Endothelial cell (in vitro differentiated cells): Measurements from ENCODE around the gene GNG3. TPM values are rescaled to one million over a fixed set of nuclear protein-coding genes. Genes with fewer than 3 reads are reported as not detected.
A peak's percentile ranks its signal among the peaks of the same experiment; 100 is the strongest.

Experiments used
- DNase-seq: peaks from one replicate; pipeline ENCODE4 v3.0.0; 2021; ENCODE audit warnings: low spot score
- H3K27ac Mint-ChIP-seq: one replicate; pipeline ENCODE4 v1.8.0; 2021; ENCODE audit warnings: mixed read lengths, inconsistent platforms; ENCODE audit not compliant: unreplicated experiment
- H3K27me3 Mint-ChIP-seq: one replicate; pipeline ENCODE4 v1.8.0; 2021; ENCODE audit warnings: mild to moderate bottlenecking, moderate library complexity, mixed read lengths, inconsistent platforms; ENCODE audit not compliant: unreplicated experiment
- H3K36me3 Mint-ChIP-seq: one replicate; pipeline ENCODE4 v1.8.0; 2021; ENCODE audit warnings: mild to moderate bottlenecking, low read depth, mixed read lengths, inconsistent platforms; ENCODE audit not compliant: unreplicated experiment
- H3K4me1 Mint-ChIP-seq: one replicate; pipeline ENCODE4 v1.8.0; 2021; ENCODE audit warnings: mild to moderate bottlenecking, mixed read lengths, inconsistent platforms; ENCODE audit not compliant: unreplicated experiment
- H3K4me3 Mint-ChIP-seq: one replicate; pipeline ENCODE4 v1.8.0; 2021; ENCODE audit warnings: mild to moderate bottlenecking, mixed read lengths, inconsistent platforms; ENCODE audit not compliant: unreplicated experiment
- H3K9me3 Mint-ChIP-seq: one replicate; pipeline ENCODE4 v1.8.0; 2021; ENCODE audit warnings: mixed read lengths, inconsistent platforms; ENCODE audit not compliant: unreplicated experiment
- total RNA-seq: library from RNA; stranded (reverse); fragmentation: NEBNext Ultra II Directional; extraction: Animal tissue kit (Norgen Biotek cat#: 25700); gene quantifications from one replicate; pipeline ENCODE4 v1.2.1, GENCODE V29; 2021; ENCODE audit not compliant: unreplicated experiment
- TF ChIP-seq, protein P1 (sequence below): fragments of 200-600 bp; sonication (generic); IDR thresholded peaks from one replicate; pipeline ENCODE4 v1.5.0; 2021; ENCODE audit warnings: antibody characterized with exemption; ENCODE audit not compliant: unreplicated experiment

The GNG3 gene
- total RNA-seq, 1 donor from 2014 or later: 1.1 TPM

DNA sequence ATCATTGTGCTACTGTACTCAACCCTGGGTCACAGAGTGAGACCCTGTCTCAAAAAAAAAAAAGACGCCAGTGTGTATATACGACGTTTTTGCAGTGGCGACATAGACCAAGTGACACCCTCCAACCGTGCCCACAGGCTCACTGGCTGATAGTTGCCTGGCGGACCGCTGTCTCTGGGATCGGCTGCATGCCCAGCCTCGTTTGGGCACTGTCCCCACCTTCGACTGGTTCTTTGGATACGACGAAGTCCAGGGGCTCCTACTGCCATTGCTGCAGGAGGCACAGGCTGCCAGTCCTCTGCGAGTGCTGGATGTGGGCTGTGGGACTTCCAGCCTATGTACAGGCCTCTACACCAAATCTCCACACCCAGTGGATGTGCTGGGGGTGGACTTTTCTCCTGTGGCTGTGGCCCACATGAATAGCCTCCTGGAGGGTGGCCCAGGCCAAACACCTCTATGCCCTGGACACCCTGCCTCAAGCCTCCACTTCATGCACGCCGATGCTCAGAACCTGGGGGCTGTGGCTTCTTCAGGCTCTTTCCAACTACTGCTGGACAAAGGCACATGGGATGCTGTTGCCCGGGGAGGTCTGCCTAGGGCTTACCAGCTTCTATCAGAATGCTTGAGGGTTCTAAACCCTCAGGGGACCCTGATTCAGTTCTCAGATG lies 41.1 kb upstream of the GNG3 start:
- Mint-ChIP-seq H3K4me1 (peaks cover 27% of the 10 kb centered on the region), H3K27me3 (peaks cover 8% of the 10 kb centered on the region), H3K27ac (no peak overlapping the region), H3K9me3 (no peaks in the 10 kb centered on the region), H3K4me3 (peak overlapping the region; percentile 79), H3K36me3 (peaks cover 7% of the 10 kb centered on the region)
- DNase-seq: no peak
- TF ChIP-seq, protein P1, sequence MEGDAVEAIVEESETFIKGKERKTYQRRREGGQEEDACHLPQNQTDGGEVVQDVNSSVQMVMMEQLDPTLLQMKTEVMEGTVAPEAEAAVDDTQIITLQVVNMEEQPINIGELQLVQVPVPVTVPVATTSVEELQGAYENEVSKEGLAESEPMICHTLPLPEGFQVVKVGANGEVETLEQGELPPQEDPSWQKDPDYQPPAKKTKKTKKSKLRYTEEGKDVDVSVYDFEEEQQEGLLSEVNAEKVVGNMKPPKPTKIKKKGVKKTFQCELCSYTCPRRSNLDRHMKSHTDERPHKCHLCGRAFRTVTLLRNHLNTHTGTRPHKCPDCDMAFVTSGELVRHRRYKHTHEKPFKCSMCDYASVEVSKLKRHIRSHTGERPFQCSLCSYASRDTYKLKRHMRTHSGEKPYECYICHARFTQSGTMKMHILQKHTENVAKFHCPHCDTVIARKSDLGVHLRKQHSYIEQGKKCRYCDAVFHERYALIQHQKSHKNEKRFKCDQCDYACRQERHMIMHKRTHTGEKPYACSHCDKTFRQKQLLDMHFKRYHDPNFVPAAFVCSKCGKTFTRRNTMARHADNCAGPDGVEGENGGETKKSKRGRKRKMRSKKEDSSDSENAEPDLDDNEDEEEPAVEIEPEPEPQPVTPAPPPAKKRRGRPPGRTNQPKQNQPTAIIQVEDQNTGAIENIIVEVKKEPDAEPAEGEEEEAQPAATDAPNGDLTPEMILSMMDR: no peak

- Mint-ChIP-seq H3K36me3 (peaks cover 7% of the 10 kb centered on the region), H3K4me1 (peaks cover 29% of the 10 kb centered on the region), H3K9me3 (no peaks in the 10 kb centered on the region), H3K4me3 (no peak overlapping the region), H3K27me3 (peaks cover 4% of the 10 kb centered on the region), H3K27ac (no peak overlapping the region)
- no peak for DNase-seq
- TF ChIP-seq, protein P1: no peak
Observed at GRCh38 chr11:62667460-62667859, 40.0 kb upstream of the GNG3 start.

DNA sequence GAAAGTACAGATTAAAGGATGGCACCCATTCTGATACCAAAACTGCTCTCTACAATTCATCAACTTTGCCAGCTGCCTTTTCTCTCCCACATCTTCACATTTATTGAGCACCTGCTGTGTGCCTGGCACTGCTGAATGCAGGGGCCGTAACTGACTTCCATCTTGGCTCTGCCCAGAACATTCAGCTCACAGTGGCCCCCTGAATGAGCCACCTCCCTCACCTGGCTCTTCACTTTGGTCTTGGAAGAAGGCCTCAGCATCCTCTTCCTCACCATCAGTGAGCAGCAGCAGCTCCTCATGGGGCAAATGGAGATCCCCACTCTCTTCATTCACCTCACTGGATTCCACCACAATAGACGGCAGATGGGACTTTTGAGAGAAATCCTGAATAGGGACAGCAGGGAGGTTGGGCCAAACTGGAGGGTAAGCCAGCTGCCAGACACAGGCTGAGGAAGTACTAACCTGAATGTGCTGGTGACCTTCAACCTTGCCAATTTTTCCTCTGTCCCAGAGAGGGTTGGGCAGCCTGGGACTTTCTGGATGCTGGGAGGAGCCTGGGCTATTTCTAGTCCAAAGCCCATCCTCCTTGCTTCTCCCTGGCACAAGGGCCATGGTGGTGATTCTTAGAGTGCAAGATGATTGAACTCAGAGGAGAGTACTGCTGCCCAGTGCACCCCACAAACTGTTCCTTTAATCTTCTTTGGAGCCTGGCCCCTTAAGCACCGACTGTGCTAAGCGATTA lies 37.9 kb upstream of the GNG3 start:
- Mint-ChIP-seq H3K9me3 (no peaks in the 10 kb centered on the region), H3K36me3 (peaks cover 8% of the 10 kb centered on the region), H3K4me3 (no peak overlapping the region), H3K4me1 (peaks cover 32% of the 10 kb centered on the region), H3K27ac (peak overlapping the region; percentile 51), H3K27me3 (peaks cover 6% of the 10 kb centered on the region)
- TF ChIP-seq, protein P1: no peak
- DNase-seq: no peak

GRCh38 chr11:62671236-62671607 lies 36.3 kb upstream of the GNG3 start:
- H3K27me3 Mint-ChIP-seq: peaks cover 8% of the 10 kb centered on the region
- peaks cover 28% of the 10 kb centered on the region for H3K4me1 Mint-ChIP-seq
- no peaks in the 10 kb centered on the region for H3K9me3 Mint-ChIP-seq
- DNase-seq: no peak
- H3K36me3 Mint-ChIP-seq: peaks cover 15% of the 10 kb centered on the region
- TF ChIP-seq, protein P1: no peak
- peak overlapping the region; percentile 95 for H3K4me3 Mint-ChIP-seq
- peak overlapping the region; percentile 94 for H3K27ac Mint-ChIP-seq
